Activated T-helper 17 cell treated with anti-CD3 and anti-CD28 coated beads, Interleukin-2, amount 50 U/mL, for 72 hours (primary cell): ENCODE data around the gene SHMT2. TPM values are rescaled to one million over a fixed set of nuclear protein-coding genes. Genes with fewer than 3 reads are reported as not detected.

Source experiments
- ATAC-seq: fragments of 150-1000 bp; cut with Tn5 transposase; replicated peaks from 2 replicates; pipeline ENCODE4 v1.10.0; 2021; ENCODE audit warnings: mild to moderate bottlenecking, moderate library complexity
- H3K27ac Mint-ChIP-seq: one replicate; pipeline ENCODE4 v1.8.0; 2022; ENCODE audit warnings: mixed read lengths
- H3K27me3 Mint-ChIP-seq: one replicate; pipeline ENCODE4 v1.8.0; 2022; ENCODE audit warnings: mixed read lengths
- H3K36me3 Mint-ChIP-seq: one replicate; pipeline ENCODE4 v1.8.0; 2022; ENCODE audit warnings: low read depth, mild to moderate bottlenecking, mixed read lengths
- H3K4me1 Mint-ChIP-seq: one replicate; pipeline ENCODE4 v1.8.0; 2022; ENCODE audit warnings: mixed read lengths
- H3K4me3 Mint-ChIP-seq: one replicate; pipeline ENCODE4 v1.8.0; 2022; ENCODE audit warnings: mild to moderate bottlenecking, mixed read lengths
- H3K9me3 Mint-ChIP-seq: one replicate; pipeline ENCODE4 v1.8.0; 2022; ENCODE audit warnings: mixed read lengths
- total RNA-seq, 2 donors: library from RNA; stranded (reverse); gene quantifications; one replicate each; pipeline ENCODE4 v1.2.3, GENCODE V29; 2022

Gene SHMT2
- total RNA-seq, 2 donors from 2014 or later = 232 to 320 TPM

GRCh38 chr12:57205186-57205585 is 24.3 kb upstream of the SHMT2 start:
- H3K27ac Mint-ChIP-seq = no peak overlapping the region
- H3K36me3 Mint-ChIP-seq = no peaks in the 10 kb centered on the region
- H3K27me3 Mint-ChIP-seq = no peaks in the 10 kb centered on the region
- no peaks in the 10 kb centered on the region for H3K4me1 Mint-ChIP-seq
- H3K4me3 Mint-ChIP-seq = no peak overlapping the region
- ATAC-seq = no peak
- H3K9me3 Mint-ChIP-seq = no peaks in the 10 kb centered on the region

GRCh38 chr12:57205931-57206330 is 23.6 kb upstream of the SHMT2 start:
- no peak overlapping the region for H3K27ac Mint-ChIP-seq
- H3K4me1 Mint-ChIP-seq = no peaks in the 10 kb centered on the region
- no peak overlapping the region for H3K4me3 Mint-ChIP-seq
- H3K36me3 Mint-ChIP-seq = no peaks in the 10 kb centered on the region
- ATAC-seq = peak; percentile 17
- H3K9me3 Mint-ChIP-seq = no peaks in the 10 kb centered on the region
- no peaks in the 10 kb centered on the region for H3K27me3 Mint-ChIP-seq

- no peaks in the 10 kb centered on the region for H3K9me3 Mint-ChIP-seq
- H3K4me3 Mint-ChIP-seq = no peak overlapping the region
- H3K36me3 Mint-ChIP-seq = no peaks in the 10 kb centered on the region
- H3K27me3 Mint-ChIP-seq = no peaks in the 10 kb centered on the region
- no peak overlapping the region for H3K27ac Mint-ChIP-seq
- H3K4me1 Mint-ChIP-seq = no peaks in the 10 kb centered on the region
- no peak for ATAC-seq
Observed at GRCh38 chr12:57207731-57208630, 21.5 kb upstream of the SHMT2 start.

- ATAC-seq = no peak
- peaks cover 5% of the 10 kb centered on the region for H3K27me3 Mint-ChIP-seq
- H3K27ac Mint-ChIP-seq = no peak overlapping the region
- peaks cover 6% of the 10 kb centered on the region for H3K4me1 Mint-ChIP-seq
- H3K9me3 Mint-ChIP-seq = no peaks in the 10 kb centered on the region
- H3K4me3 Mint-ChIP-seq = no peak overlapping the region
- H3K36me3 Mint-ChIP-seq = no peaks in the 10 kb centered on the region
Observed at GRCh38 chr12:57208631-57209282, 20.8 kb upstream of the SHMT2 start.

GRCh38 chr12:57209916-57210315 is 19.6 kb upstream of the SHMT2 start:
- Mint-ChIP-seq H3K36me3 (no peaks in the 10 kb centered on the region), H3K27me3 (peaks cover 17% of the 10 kb centered on the region), H3K27ac (no peak overlapping the region), H3K4me1 (peaks cover 11% of the 10 kb centered on the region), H3K4me3 (no peak overlapping the region), H3K9me3 (no peaks in the 10 kb centered on the region)
- ATAC-seq = no peak

GRCh38 chr12:57210461-57210860 is 19.1 kb upstream of the SHMT2 start:
- Mint-ChIP-seq H3K9me3 (no peaks in the 10 kb centered on the region), H3K36me3 (no peaks in the 10 kb centered on the region), H3K4me3 (no peak overlapping the region), H3K27ac (no peak overlapping the region), H3K4me1 (peaks cover 13% of the 10 kb centered on the region), H3K27me3 (peaks cover 22% of the 10 kb centered on the region)
- ATAC-seq = no peak

GRCh38 chr12:57210926-57211692 is 18.4 kb upstream of the SHMT2 start:
- H3K27me3 Mint-ChIP-seq = peaks cover 28% of the 10 kb centered on the region
- ATAC-seq = no peak
- H3K36me3 Mint-ChIP-seq = no peaks in the 10 kb centered on the region
- H3K27ac Mint-ChIP-seq = no peak overlapping the region
- H3K4me3 Mint-ChIP-seq = no peak overlapping the region
- no peaks in the 10 kb centered on the region for H3K9me3 Mint-ChIP-seq
- H3K4me1 Mint-ChIP-seq = peaks cover 19% of the 10 kb centered on the region

GRCh38 chr12:57211791-57212700 is 17.5 kb upstream of the SHMT2 start:
- H3K9me3 Mint-ChIP-seq = no peaks in the 10 kb centered on the region
- no peaks in the 10 kb centered on the region for H3K36me3 Mint-ChIP-seq
- H3K27me3 Mint-ChIP-seq = peaks cover 28% of the 10 kb centered on the region
- H3K4me1 Mint-ChIP-seq = peaks cover 19% of the 10 kb centered on the region
- no peak overlapping the region for H3K4me3 Mint-ChIP-seq
- H3K27ac Mint-ChIP-seq = no peak overlapping the region
- no peak for ATAC-seq

GRCh38 chr12:57212701-57213057 is 16.8 kb upstream of the SHMT2 start:
- no peak overlapping the region for H3K4me3 Mint-ChIP-seq
- peaks cover 33% of the 10 kb centered on the region for H3K27me3 Mint-ChIP-seq
- H3K36me3 Mint-ChIP-seq = peaks cover 6% of the 10 kb centered on the region
- no peak for ATAC-seq
- peaks cover 24% of the 10 kb centered on the region for H3K4me1 Mint-ChIP-seq
- H3K27ac Mint-ChIP-seq = no peak overlapping the region
- H3K9me3 Mint-ChIP-seq = no peaks in the 10 kb centered on the region

- no peaks in the 10 kb centered on the region for H3K9me3 Mint-ChIP-seq
- H3K27me3 Mint-ChIP-seq = peaks cover 38% of the 10 kb centered on the region
- H3K36me3 Mint-ChIP-seq = peaks cover 6% of the 10 kb centered on the region
- H3K4me3 Mint-ChIP-seq = no peak overlapping the region
- peaks cover 24% of the 10 kb centered on the region for H3K4me1 Mint-ChIP-seq
- peak; percentile 76 for ATAC-seq
- peak overlapping the region; percentile 26 for H3K27ac Mint-ChIP-seq
Observed at GRCh38 chr12:57213058-57213715, 16.3 kb upstream of the SHMT2 start.

- Mint-ChIP-seq H3K4me3 (peak overlapping the region; percentile 27), H3K4me1 (peaks cover 28% of the 10 kb centered on the region), H3K9me3 (no peaks in the 10 kb centered on the region), H3K27me3 (peaks cover 45% of the 10 kb centered on the region), H3K36me3 (peaks cover 6% of the 10 kb centered on the region), H3K27ac (peak overlapping the region; percentile 26)
- no peak for ATAC-seq
Observed at GRCh38 chr12:57213763-57214397, 15.6 kb upstream of the SHMT2 start.

GRCh38 chr12:57214398-57214781 is 15.1 kb upstream of the SHMT2 start:
- Mint-ChIP-seq H3K27me3 (peaks cover 50% of the 10 kb centered on the region), H3K4me3 (peak overlapping the region; percentile 27)
- ATAC-seq = peak; percentile 50

GRCh38 chr12:57215065-57215464 is 14.4 kb upstream of the SHMT2 start:
- Mint-ChIP-seq H3K27me3 (peaks cover 56% of the 10 kb centered on the region), H3K4me3 (no peak overlapping the region), H3K4me1 (peaks cover 28% of the 10 kb centered on the region), H3K9me3 (no peaks in the 10 kb centered on the region), H3K36me3 (peaks cover 6% of the 10 kb centered on the region), H3K27ac (no peak overlapping the region)
- no peak for ATAC-seq

More at GRCh38 chr12:57214398-57214781, 15.1 kb upstream of the SHMT2 start:
- H3K9me3 Mint-ChIP-seq = no peaks in the 10 kb centered on the region
- peaks cover 28% of the 10 kb centered on the region for H3K4me1 Mint-ChIP-seq
- H3K36me3 Mint-ChIP-seq = peaks cover 6% of the 10 kb centered on the region
- no peak overlapping the region for H3K27ac Mint-ChIP-seq
